GM12878 (cell line): ENCODE data around the gene CASK.

Experiments
- CBX5 ChIP-seq: sonication (generic); IDR thresholded peaks from 2 replicates; pipeline ENCODE4 v1.6.1; 2016; ENCODE audit warnings: low read depth, moderate library complexity, mild to moderate bottlenecking, inconsistent platforms
- EP300 ChIP-seq, 2 experiments: fragments of 150-350 bp in 1 of 2; IDR thresholded peaks; 2 replicates each; pipeline ENCODE4 v1.6.1; 2011 to 2012; ENCODE audit warnings: low read depth in 2 of 2, low read length in 2 of 2, borderline replicate concordance in 1 of 2, improper control_type of control experiment in 1 of 2, inconsistent platforms in 1 of 2; ENCODE audit not compliant: control insufficient read depth in 1 of 2
- ESRRA ChIP-seq: IDR thresholded peaks from 2 replicates; pipeline ENCODE4 v1.6.1; 2012; ENCODE audit warnings: mild to moderate bottlenecking, low read length, improper control_type of control experiment
- FOXM1 ChIP-seq: IDR thresholded peaks from 2 replicates; pipeline ENCODE4 v1.6.1; 2012; ENCODE audit warnings: low read depth, mild to moderate bottlenecking, inconsistent platforms, low read length, moderate library complexity
- POLR2A ChIP-seq: IDR thresholded peaks from 2 replicates; pipeline ENCODE4 v1.6.1; 2011; ENCODE audit warnings: low read depth, mild to moderate bottlenecking, low read length
- RAD21 ChIP-seq: IDR thresholded peaks from 2 replicates; pipeline ENCODE4 v1.6.1; 2011; ENCODE audit warnings: mild to moderate bottlenecking, low read depth, low read length, moderate library complexity; ENCODE audit not compliant: insufficient read depth
- SPI1 ChIP-seq: IDR thresholded peaks from 2 replicates; pipeline ENCODE4 v1.6.1; 2011; ENCODE audit warnings: low read depth, mild to moderate bottlenecking, low read length, moderate library complexity, borderline replicate concordance; ENCODE audit not compliant: insufficient read depth
- SUZ12 ChIP-seq: fragments of 200-600 bp; sonication (generic); IDR thresholded peaks from one replicate; pipeline ENCODE4 v1.6.1; 2018; ENCODE audit warnings: antibody characterized with exemption, mild to moderate bottlenecking; ENCODE audit not compliant: unreplicated experiment
- ZNF274 ChIP-seq: IDR thresholded peaks from one replicate; pipeline ENCODE4 v1.8.0; 2011; ENCODE audit not compliant: insufficient read length, insufficient read depth
- TF ChIP-seq, protein P1 (sequence below), 3 experiments: IDR thresholded peaks in 2 of 3; conservative IDR thresholded peaks in 1 of 3; 2 replicates each; pipeline ENCODE4 v1.5.1; 2011; ENCODE audit warnings: low read depth in 3 of 3, low read length in 3 of 3, mild to moderate bottlenecking in 3 of 3, control low read depth in 2 of 3, moderate library complexity in 2 of 3, inconsistent platforms in 1 of 3, mixed read lengths in 1 of 3; ENCODE audit not compliant: control insufficient read depth in 2 of 3, insufficient read depth in 1 of 3; ENCODE audit errors: extremely low read depth in 1 of 3
- TF ChIP-seq, protein P2 (sequence below): IDR thresholded peaks from 2 replicates; pipeline ENCODE4 v1.6.1; 2012; ENCODE audit warnings: low read depth, low read length, improper control_type of control experiment
- TF ChIP-seq, protein P3 (sequence below): fragments of 450-650 bp; IDR thresholded peaks from 2 replicates; pipeline ENCODE4 v1.6.1; 2014; ENCODE audit warnings: mild to moderate bottlenecking

DNA sequence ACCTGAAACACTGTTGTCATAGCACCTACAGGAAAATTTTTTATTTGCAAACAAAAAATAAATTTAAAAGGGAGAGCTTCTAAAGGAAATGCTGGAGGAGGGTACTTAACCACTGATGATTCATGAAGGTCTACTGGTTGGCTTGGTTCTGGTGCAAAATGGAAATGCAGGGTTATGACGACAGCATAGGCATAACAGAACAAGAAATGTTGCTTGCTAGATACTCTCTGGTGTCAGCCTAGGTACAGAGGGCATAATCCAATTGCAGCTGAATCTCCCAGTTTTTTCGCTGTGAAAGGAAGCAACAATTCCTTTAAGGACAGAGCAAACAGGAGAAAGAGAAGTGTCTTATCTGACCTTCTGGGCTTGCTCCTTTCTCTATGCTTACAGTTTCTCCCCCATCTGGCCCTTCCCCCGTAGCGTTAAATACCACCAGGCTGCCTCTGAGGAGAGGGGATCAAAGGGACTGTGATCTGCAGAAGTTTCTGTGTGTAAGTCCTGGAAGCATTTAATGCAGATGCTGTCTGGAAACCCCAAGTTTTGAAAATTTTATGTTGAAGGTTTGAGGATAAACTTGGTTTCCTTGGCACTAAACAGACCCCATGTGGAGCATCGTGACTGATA is 23.7 kb upstream of the CASK start:
- TF ChIP-seq CBX5 (no peak), RAD21 (no peak), POLR2A (no peak), ZNF274 (no peak), FOXM1 (no peak), EP300 (IDR thresholded peaks at IDR 0.05; ENCODE audit: borderline replicate concordance in 1 of 2, control insufficient read depth in 1 of 2, low read depth in 2 of 2, low read length in 2 of 2) (no peak), ESRRA (no peak), SUZ12 (no peak), SPI1 (no peak)
- TF ChIP-seq, protein P1, sequence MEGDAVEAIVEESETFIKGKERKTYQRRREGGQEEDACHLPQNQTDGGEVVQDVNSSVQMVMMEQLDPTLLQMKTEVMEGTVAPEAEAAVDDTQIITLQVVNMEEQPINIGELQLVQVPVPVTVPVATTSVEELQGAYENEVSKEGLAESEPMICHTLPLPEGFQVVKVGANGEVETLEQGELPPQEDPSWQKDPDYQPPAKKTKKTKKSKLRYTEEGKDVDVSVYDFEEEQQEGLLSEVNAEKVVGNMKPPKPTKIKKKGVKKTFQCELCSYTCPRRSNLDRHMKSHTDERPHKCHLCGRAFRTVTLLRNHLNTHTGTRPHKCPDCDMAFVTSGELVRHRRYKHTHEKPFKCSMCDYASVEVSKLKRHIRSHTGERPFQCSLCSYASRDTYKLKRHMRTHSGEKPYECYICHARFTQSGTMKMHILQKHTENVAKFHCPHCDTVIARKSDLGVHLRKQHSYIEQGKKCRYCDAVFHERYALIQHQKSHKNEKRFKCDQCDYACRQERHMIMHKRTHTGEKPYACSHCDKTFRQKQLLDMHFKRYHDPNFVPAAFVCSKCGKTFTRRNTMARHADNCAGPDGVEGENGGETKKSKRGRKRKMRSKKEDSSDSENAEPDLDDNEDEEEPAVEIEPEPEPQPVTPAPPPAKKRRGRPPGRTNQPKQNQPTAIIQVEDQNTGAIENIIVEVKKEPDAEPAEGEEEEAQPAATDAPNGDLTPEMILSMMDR (IDR thresholded peaks at IDR 0.05 in 2 of 3, conservative IDR thresholded peaks at IDR 0.05 in 1 of 3; ENCODE audit: control insufficient read depth in 2 of 3, extremely low read depth in 1 of 3, insufficient read depth in 1 of 3, low read depth in 3 of 3, low read length in 3 of 3) = no peak
- TF ChIP-seq, protein P2, sequence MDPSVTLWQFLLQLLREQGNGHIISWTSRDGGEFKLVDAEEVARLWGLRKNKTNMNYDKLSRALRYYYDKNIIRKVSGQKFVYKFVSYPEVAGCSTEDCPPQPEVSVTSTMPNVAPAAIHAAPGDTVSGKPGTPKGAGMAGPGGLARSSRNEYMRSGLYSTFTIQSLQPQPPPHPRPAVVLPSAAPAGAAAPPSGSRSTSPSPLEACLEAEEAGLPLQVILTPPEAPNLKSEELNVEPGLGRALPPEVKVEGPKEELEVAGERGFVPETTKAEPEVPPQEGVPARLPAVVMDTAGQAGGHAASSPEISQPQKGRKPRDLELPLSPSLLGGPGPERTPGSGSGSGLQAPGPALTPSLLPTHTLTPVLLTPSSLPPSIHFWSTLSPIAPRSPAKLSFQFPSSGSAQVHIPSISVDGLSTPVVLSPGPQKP = no peak
- TF ChIP-seq, protein P3, sequence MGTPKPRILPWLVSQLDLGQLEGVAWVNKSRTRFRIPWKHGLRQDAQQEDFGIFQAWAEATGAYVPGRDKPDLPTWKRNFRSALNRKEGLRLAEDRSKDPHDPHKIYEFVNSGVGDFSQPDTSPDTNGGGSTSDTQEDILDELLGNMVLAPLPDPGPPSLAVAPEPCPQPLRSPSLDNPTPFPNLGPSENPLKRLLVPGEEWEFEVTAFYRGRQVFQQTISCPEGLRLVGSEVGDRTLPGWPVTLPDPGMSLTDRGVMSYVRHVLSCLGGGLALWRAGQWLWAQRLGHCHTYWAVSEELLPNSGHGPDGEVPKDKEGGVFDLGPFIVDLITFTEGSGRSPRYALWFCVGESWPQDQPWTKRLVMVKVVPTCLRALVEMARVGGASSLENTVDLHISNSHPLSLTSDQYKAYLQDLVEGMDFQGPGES = no peak
